NCI-H1417 (cell line): ENCODE data around the gene SYT8.

ENCODE experiments used
- DNase-seq, 3 experiments: peaks; one replicate each; lab custom pipeline; 2025; lab: John Stamatoyannopoulos, UW

SYT8 gene

GRCh38 chr11:1845561-1846452 lies 11.0 kb downstream of the SYT8 start:
- DNase-seq = no peak

GRCh38 chr11:1846453-1846932 lies 11.7 kb downstream of the SYT8 start:
- DNase-seq = no peak

GRCh38 chr11:1847006-1847735 lies 12.4 kb downstream of the SYT8 start:
- no peak for DNase-seq

DNA sequence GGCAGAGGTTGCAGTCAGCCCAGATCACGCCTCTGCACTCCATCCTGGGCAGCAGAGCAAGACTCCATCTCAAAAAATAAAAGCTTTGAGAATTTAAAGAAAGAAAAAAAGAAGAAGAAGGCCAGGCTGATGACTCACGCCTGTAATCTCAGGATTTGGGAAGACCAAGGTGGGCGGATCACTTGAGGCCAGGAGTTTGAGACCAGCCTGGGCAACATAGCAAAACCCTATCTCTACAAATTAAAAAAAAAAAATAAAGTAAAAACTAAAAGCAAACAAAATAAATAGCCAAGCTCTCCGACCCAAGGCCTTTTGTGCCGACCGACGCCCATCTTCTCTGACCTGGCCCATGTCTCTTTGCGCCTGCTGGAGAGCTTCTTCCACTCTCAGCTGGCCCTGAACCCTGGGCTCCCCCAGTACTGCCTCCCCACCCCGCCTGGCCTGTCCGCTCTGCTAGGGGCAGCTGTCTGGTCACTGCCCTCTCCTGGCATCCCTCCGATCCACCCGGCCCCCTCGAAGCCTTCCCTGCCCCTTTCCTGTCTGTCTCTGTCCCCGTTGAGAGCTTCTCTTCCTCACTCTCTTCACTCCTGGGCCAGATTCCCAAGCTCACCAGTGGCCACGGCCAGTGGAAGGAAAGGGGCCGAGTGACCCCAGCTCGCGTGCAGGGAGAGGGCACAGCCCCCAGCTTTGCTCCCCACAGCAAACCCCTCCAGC lies 13.3 kb downstream of the SYT8 start:
- DNase-seq = no peak

DNA sequence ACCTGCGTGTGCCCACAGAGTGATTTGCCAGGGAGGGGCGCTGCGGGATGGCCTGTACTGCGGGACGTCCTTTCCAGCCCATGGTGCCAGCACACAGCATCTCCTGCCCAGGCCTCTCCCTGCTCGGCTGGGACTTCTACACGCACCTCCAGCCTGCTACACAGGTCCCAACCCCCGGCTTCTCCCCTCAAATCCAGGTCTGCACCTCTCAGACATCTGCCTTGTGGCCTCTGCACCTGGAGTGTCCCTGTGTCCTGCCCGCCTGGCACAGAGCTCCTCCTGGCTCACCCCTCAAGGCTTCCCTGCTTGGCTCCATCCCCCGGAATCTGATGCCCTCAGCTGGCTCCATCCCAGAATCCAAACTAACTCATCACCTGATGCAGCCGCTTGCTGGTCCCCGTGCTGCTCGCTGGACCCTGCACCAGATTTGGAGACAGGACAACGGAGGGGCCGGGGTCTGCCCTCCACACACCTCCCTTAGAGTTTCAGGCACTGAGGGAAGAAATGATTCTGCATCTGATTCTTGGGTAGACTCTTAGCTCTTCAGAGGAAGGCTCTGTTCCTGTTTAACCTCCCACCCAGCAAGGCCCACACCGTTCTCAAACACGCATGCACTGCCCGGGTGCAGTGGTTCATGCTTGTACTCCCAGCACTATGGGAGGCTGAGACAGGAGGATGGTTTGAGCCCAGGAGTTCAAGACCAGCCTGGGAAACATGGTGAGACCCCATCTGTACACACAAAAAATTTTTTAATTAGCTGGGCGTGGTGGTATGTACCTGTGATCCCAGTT lies 14.0 kb downstream of the SYT8 start:
- DNase-seq = no peak

DNA sequence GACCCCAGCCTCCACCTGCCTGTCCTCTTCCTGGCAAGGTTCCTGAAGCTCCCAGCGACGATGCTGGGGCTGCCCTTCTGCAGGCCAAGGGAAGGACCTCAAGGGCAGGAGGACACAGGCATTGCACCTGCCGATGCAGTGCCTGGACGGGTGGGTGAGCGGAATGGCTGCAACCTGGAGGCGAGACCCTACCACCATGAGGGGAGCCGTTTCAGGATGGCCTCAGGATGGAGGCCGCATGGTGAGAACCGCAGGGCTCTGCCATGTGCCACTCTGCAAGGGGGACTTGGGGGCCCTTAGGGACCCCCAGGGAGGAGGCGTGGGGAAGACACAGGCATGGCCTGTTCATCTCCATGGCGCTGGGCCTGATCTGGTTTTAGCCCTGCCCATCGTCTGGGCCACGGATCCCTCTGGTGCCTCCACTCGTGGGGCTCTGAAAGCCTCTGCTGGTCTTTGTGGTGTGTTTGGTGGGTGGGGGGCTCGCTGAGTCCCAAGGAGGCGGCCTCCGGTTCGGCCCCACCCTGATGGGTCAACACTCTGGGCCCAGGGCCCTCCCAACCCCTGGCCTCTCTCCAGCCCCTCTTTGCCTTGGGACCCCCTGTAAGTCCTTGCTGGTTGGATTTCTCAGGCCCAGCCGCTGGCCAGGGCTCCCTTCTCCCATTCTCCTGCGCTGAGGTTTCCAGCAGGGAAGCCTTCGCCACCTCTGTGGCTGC lies 16.8 kb downstream of the SYT8 start:
- DNase-seq = no peak

DNA sequence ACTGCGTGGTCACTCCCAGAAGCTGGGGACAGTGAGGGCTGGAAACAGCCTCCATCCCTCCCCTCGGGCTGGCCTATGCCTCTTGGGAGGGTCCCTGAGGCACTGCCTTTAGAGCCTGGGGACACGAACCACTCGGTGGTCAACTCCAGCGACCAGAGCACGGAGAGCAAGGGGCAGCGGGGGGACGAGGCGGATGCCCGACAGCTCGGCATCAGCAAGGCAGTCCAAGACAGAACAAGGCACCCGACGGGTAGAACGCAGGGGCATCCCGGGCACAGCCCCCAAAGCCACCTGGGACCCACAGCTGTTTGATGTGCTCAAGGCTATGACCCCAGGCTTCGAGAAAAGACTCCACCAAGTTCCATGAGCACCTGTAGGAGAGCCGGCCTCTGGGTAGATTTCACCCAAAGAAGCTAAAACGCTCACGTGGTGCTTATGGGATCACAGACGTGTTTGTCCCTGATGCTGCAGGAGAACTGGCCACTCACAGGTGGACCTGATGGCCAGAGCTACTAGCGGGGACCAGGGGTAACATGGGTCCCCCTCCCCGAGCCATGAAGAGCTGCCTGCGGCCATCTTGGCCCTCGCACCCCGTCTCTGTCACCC lies 17.6 kb downstream of the SYT8 start:
- no peak for DNase-seq

- no peak for DNase-seq
Observed at GRCh38 chr11:1852877-1853276, 18.1 kb downstream of the SYT8 start, which contains the start of gene LSP1. Gene LSP1, plus strand, starts transcription at chr11:1853084. Its CDS starts 61 bp downstream, at chr11:1853145.

- DNase-seq = no peak
Observed at GRCh38 chr11:1853376-1854131, 18.8 kb downstream of the SYT8 start.

GRCh38 chr11:1854132-1854948 lies 19.6 kb downstream of the SYT8 start:
- no peak for DNase-seq

DNA sequence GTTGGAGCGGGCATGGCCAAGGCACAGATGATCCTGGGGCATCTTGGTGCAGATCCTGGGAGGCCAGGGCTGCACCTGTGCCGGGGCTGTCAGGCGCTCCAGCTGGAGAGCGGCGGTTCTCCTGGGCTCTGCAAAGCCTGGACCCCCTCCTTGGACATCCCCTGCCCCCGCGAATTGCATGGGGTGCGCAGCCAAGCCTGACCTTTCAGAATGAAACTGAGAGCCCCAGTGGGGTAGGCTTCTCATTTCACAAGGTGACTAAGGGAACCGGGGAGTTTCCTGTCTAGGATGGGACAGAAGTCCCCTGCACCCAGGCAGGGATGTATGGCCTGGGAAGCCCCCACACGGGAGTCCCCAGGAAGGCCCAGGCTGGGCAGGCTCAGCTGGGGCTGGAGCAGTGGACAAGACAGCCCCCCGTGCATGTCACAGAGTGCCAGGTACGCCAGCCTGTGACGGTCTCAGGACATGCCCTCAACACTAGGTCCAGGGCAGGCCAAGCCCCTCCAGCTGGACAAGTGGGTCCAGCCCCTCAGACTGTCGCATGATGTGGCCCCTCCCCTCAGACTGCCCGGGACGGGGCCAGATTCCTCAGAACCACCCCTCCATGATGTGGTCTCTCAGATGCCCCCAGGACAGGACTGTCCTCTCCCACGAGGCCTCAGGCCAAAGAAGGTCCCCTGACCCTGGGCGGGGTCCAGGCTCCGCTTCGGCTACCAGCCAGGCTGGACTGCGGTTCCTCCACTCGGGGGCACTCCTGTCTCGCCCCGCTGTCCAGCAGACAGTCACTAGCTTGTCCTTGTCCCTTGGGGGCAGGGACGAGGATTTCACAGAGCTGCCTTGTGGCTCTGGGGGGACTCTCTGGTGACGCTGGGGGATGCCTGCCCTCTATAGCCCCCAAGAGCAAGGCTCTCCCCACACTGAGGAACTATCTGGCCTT lies 20.4 kb downstream of the SYT8 start:
- no peak for DNase-seq

- no peak for DNase-seq
Observed at GRCh38 chr11:1855886-1856265, 21.1 kb downstream of the SYT8 start.

DNA sequence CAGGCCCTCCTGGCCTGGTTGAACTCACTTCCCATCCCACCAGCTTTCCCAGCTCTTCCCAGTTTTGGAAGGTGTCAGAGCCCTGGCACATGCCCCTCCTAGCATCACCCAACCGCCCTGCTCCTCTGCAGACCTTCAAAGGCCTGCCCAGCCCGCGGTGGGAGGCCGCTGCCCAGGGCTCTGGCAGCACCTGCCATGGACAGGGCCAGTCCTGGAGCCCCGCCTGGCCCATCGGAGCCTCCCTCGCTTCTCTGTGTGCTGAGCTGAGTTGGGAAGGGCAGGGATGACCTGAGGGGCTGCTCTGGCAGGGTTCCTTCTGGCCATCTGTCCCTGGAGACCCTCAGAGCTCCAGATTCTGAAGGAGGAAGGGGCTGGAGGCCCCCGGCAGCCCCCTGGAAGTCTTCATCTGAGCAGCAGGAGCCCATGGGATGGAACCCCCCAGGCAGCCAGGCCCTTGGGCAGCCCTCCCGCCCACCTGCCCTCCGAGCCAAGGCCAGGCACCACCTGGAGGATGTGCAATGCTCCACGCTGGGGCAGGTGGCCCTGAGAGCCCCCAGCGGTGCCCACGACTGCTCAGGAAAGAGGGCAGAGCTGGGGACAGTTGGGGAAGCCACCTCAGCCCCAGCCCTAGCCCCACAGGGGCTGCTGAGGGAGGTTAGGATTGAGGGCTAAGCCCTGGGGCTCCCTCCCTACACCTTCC lies 21.7 kb downstream of the SYT8 start:
- DNase-seq = no peak

GRCh38 chr11:1857064-1857463 lies 22.3 kb downstream of the SYT8 start:
- no peak for DNase-seq

GRCh38 chr11:1858154-1858553 lies 23.4 kb downstream of the SYT8 start:
- DNase-seq = no peak

DNA sequence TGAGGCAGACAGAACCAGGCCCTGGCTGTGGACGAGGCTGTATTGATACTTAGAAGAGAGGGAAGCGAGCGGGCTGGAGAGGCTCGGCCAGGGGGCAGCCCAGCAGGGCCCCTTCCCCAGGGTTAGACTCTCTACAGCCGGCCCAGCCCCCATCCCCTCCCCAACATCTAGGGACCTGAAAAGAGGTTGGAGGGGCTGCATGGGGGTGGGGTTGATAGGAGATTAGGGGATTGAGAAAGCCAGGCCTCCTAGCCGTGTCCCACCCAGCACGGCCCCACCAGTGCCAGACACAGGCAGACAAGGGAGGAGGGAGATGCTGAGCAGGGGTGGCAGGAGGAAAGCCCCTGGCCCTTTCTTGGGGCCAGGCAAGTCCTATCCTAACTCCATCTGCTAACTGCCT lies 23.8 kb downstream of the SYT8 start:
- DNase-seq = no peak

DNA sequence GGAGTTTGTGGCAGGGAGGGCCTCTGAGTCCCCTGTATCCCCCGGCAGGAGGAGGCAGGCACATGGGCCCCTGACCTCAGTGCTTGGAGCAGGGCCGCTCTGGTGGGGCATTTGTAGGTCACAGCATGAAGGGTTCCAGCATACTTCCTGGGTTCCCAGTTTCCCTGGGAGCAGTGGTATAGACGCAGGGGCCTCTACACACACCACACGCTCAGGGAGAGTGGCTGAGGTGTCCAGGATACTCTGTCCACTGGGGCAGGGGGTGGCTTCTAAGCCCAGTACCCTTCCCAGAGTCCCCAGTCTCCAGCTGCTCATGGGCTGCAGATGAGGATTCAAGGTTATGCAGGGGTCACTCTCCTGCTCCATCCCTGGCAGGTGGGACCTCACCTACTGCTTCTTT lies 24.2 kb downstream of the SYT8 start:
- DNase-seq = no peak
